ENCODE data around the gene SCAND1. TPM values are rescaled to one million over a fixed set of nuclear protein-coding genes. Genes with fewer than 3 reads are reported as not detected.

The SCAND1 gene
- total and polyA plus RNA-seq, 9 of the 15 experiments (the other 6 are each of a cell fraction or from before 2014, with no cell fraction given): 0.08 to 94.0 (median 5.8) TPM

DNA sequence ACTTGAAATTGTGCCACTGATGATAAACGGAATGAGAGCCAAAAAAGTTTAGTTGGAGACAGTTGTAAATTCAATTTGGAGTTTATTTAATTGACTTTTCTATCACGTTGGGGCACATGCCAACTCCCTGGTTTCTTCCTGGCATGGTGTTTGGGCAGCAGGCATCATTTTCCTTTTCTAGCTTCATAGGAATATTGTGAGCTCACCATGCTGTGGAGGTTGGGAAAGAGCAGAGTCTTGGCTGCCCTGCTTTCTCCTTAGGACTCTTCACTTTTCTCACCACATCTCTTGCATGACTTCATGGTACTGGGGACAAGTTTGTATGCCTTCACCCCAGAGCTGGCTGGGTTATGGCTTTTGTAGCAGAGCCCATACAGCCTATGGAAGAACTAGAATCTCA is 6.4 kb downstream of the SCAND1 start:
- Histone ChIP-seq H3K4me3 (no peak overlapping the region), H3K9me3 (replicated peaks; ENCODE audit: control insufficient read depth, insufficient read depth, low read depth, low read length) (no peaks in the 10 kb centered on the region), H3K79me2 (ENCODE audit: control insufficient read depth, insufficient read depth, low read length) (peaks cover 14% of the 10 kb centered on the region), H3K4me1 (replicated peaks in 1 of 2; ENCODE audit: control insufficient read depth in 2 of 2, insufficient read depth in 2 of 2, low read length in 2 of 2) (peaks cover 3 to 5% of the 10 kb centered on the region in 2 experiments; a peak in 2 of 5 replicates), H3K27me3 (ENCODE audit: control insufficient read depth in 2 of 2, insufficient read depth in 2 of 2, low read length in 2 of 2) (no peaks in the 10 kb centered on the region), H3K27ac (ENCODE audit: extremely low read depth, low read depth, low read length) (no peak overlapping the region), H4K20me1 (replicated peaks; ENCODE audit: control insufficient read depth, insufficient read depth, low read length) (no peaks in the 10 kb centered on the region), H3K9ac (ENCODE audit: insufficient read depth in 1 of 2, low read depth in 2 of 2, low read length in 2 of 2) (no peak overlapping the region), H3K4me2 (ENCODE audit: insufficient read depth, low read length) (no peak overlapping the region), H2AFZ (ENCODE audit: low read depth, low read length) (no peak overlapping the region), H3K36me3 (ENCODE audit: control insufficient read depth, insufficient read depth, low read length) (peaks cover 43% of the 10 kb centered on the region), H3K9me1 (ENCODE audit: control insufficient read depth, insufficient read depth, low read length) (peaks cover 4% of the 10 kb centered on the region)
- DNase-seq (ENCODE audit: extremely low read depth in 1 of 4, low spot score in 3 of 4) (no peak), ATAC-seq (no peak), FAIRE-seq (no peak)
- intact Hi-C loops (cut with micrococcal nuclease) (no loop called here), in situ Hi-C loops (cut with MboI) (no loop called here)
- CTCF ChIA-PET (ENCODE audit: low intra/inter-chr PET ratio): no interaction called here
- no peak for TF ChIP-seq HNRNPL (IDR thresholded peaks at IDR 0.05; ENCODE audit: low read depth, low read length)
- no peak for TF ChIP-seq NEUROD1 (IDR thresholded peaks at IDR 0.05; ENCODE audit: borderline replicate concordance, low read depth, low read length, partially characterized antibody)
- TF ChIP-seq SP2 (IDR thresholded peaks at IDR 0.05; ENCODE audit: extremely low read depth, low read depth, low read length, poor library complexity, severe bottlenecking): no peak
- no peak for TF ChIP-seq NFXL1 (CRISPR knock-in tag; IDR thresholded peaks at IDR 0.05)
- TF ChIP-seq, protein P1, sequence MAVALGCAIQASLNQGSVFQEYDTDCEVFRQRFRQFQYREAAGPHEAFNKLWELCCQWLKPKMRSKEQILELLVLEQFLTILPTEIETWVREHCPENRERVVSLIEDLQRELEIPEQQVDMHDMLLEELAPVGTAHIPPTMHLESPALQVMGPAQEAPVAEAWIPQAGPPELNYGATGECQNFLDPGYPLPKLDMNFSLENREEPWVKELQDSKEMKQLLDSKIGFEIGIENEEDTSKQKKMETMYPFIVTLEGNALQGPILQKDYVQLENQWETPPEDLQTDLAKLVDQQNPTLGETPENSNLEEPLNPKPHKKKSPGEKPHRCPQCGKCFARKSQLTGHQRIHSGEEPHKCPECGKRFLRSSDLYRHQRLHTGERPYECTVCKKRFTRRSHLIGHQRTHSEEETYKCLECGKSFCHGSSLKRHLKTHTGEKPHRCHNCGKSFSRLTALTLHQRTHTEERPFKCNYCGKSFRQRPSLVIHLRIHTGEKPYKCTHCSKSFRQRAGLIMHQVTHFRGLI (CRISPR knock-in tag; IDR thresholded peaks at IDR 0.05): no peak
- TF ChIP-seq POU5F1 (IDR thresholded peaks at IDR 0.05; ENCODE audit: borderline replicate concordance, low read depth, low read length, partially characterized antibody): no peak
- no peak for TF ChIP-seq ZNF57 (CRISPR knock-in tag; IDR thresholded peaks at IDR 0.05)
- no peak for TF ChIP-seq CHD2 (IDR thresholded peaks at IDR 0.05; ENCODE audit: low read depth, low read length)
- no peak for TF ChIP-seq ZEB2 (IDR thresholded peaks at IDR 0.05)
- TF ChIP-seq ZNF3 (CRISPR knock-in tag; IDR thresholded peaks at IDR 0.05): no peak
- TF ChIP-seq IRF2 (CRISPR knock-in tag; IDR thresholded peaks at IDR 0.05): no peak
- TF ChIP-seq ZNF764 (CRISPR knock-in tag; IDR thresholded peaks at IDR 0.05; ENCODE audit: low read depth): no peak
- no TSS peak for BruUV-seq (replicated peaks)
- POLR2A ChIA-PET: interaction anchor here (1.0 to 1.8 kb wide), 3 partner anchors 204 to 206 kb away, joined by 3 to 4 read pairs (median 4); partner anchors contain the start of gene RBM39
- 93% methylated on average over 2 of the region's 2 CpGs for WGBS (ENCODE audit: insufficient coverage, low coverage, missing lambda C conversion rate)

All from K562 (cell line).